GM12878 (cell line): Measurements from ENCODE around the gene NECAB2. TPM values are rescaled to one million over a fixed set of nuclear protein-coding genes. Genes with fewer than 3 reads are reported as not detected.

Source experiments
- ATAC-seq: fragments of 200-7000 bp; cut with Tn5 transposase; 3 replicates; pipeline ENCODE4 v1.9.1; 2020; ENCODE audit warnings: mild to moderate bottlenecking, moderate library complexity
- BruUV-seq: library from RNA; stranded (reverse); fragments of 400-500 nt; replicated peaks from 2 replicates; lab custom pipeline; 2021; lab: Mats Ljungman, UMichigan
- CTCF ChIA-PET: fragments of 300-600 bp; sonication (Branson Sonifier 250); formaldehyde crosslinking; extraction: SDS; loops from one replicate; lab custom pipeline; 2021; ENCODE audit warnings: inconsistent platforms; lab: Yijun Ruan, JAX
- POLR2A ChIA-PET: fragments of 350-600 bp; formaldehyde crosslinking; extraction: SDS; loops from one replicate; lab custom pipeline; 2021; ENCODE audit warnings: inconsistent platforms; lab: Charles Lee
- RAD21 ChIA-PET: fragments of 300-600 bp; sonication (Branson Sonifier 250); formaldehyde crosslinking; loops from one replicate; lab custom pipeline; 2023; ENCODE audit warnings: antibody characterized with exemption; ENCODE audit not compliant: unreplicated experiment; lab: Charles Lee
- SMC1A ChIA-PET: fragments of 300-600 bp; sonication (Branson Sonifier 250); formaldehyde crosslinking; loops from one replicate; lab custom pipeline; 2023; ENCODE audit not compliant: unreplicated experiment, uncharacterized antibody; lab: Charles Lee
- DNase-seq: peaks from one replicate; pipeline ENCODE4 v3.0.0-alpha.2; 2011; ENCODE audit warnings: low read depth, low spot score
- FAIRE-seq: peaks from 3 replicates; lab custom pipeline; 2011; peaks lifted over from hg19 to GRCh38; lab: Jason Lieb, UNC
- H2AFZ ChIP-seq: 2 replicates; pipeline ENCODE4 v1.6.0; 2011; ENCODE audit warnings: low read depth, low read length, control low read depth; ENCODE audit not compliant: control insufficient read depth
- H3K27ac ChIP-seq: 2 replicates; pipeline ENCODE4 v1.5.1; 2011; ENCODE audit warnings: control low read depth; ENCODE audit not compliant: control insufficient read depth, insufficient read depth
- H3K27me3 ChIP-seq, 2 experiments: replicated peaks in 1 of 2; 2 replicates each; pipeline versions ENCODE4 v1.6.0 to v1.6.1; 2011; ENCODE audit warnings: low read length in 1 of 2; ENCODE audit not compliant: control insufficient read depth in 2 of 2, insufficient read depth in 2 of 2
- H3K36me3 ChIP-seq, 2 experiments: 2 replicates each; pipeline ENCODE4 v1.5.1; 2011; ENCODE audit warnings: low read length in 1 of 2; ENCODE audit not compliant: control insufficient read depth in 2 of 2, insufficient read depth in 2 of 2
- H3K4me1 ChIP-seq: 2 replicates; pipeline ENCODE4 v1.6.1; 2011; ENCODE audit warnings: mild to moderate bottlenecking, low read length, moderate library complexity, mixed read lengths; ENCODE audit not compliant: control insufficient read depth, insufficient read depth
- H3K4me2 ChIP-seq: 2 replicates; pipeline ENCODE4 v1.6.0; 2011; ENCODE audit warnings: control low read depth; ENCODE audit not compliant: control insufficient read depth, insufficient read depth
- H3K4me3 ChIP-seq: fragments of 200-600 bp; sonication (generic); 2 replicates; pipeline ENCODE4 v1.5.1; 2016
- H3K79me2 ChIP-seq: 2 replicates; pipeline ENCODE4 v1.6.0; 2011; ENCODE audit warnings: low read length; ENCODE audit not compliant: control insufficient read depth, insufficient read depth
- H3K9ac ChIP-seq: 2 replicates; pipeline ENCODE4 v1.8.0; 2011; ENCODE audit warnings: low read length, control low read depth, mixed read lengths; ENCODE audit not compliant: control insufficient read depth, insufficient read depth
- H3K9me3 ChIP-seq: replicated peaks from 3 replicates; pipeline ENCODE4 v1.5.1; 2011; ENCODE audit warnings: mild to moderate bottlenecking, low read length; ENCODE audit not compliant: control insufficient read depth, insufficient read depth
- H4K20me1 ChIP-seq: 2 replicates; pipeline ENCODE4 v1.6.0; 2011; ENCODE audit not compliant: control insufficient read depth, insufficient read depth
- BCLAF1 ChIP-seq: fragments of 450-650 bp; IDR thresholded peaks from 2 replicates; pipeline ENCODE4 v1.6.1; 2017; ENCODE audit warnings: antibody characterized with exemption, mild to moderate bottlenecking, moderate library complexity
- CEBPB ChIP-seq, 2 experiments: fragments of 150-350 bp in 1 of 2; IDR thresholded peaks; 2 replicates each; pipeline ENCODE4 v1.6.1; 2012 to 2014; ENCODE audit warnings: low read depth in 2 of 2, low read length in 2 of 2, borderline replicate concordance in 1 of 2, inconsistent platforms in 1 of 2
- EED ChIP-seq: sonication (generic); IDR thresholded peaks from 2 replicates; pipeline ENCODE4 v1.6.1; 2016; ENCODE audit warnings: antibody characterized with exemption, low read depth
- FOS ChIP-seq: IDR thresholded peaks from 3 replicates; pipeline ENCODE4 v1.6.1; 2011; ENCODE audit warnings: borderline replicate concordance; ENCODE audit not compliant: insufficient read length; ENCODE audit errors: extremely low read depth
- FOXK2 ChIP-seq: fragments of 450-650 bp; IDR thresholded peaks from 2 replicates; pipeline ENCODE4 v1.6.1; 2017; ENCODE audit warnings: mild to moderate bottlenecking, moderate library complexity
- GATAD2B ChIP-seq: fragments of 450-650 bp; conservative IDR thresholded peaks from 2 replicates; pipeline ENCODE4 v1.6.1; 2017; ENCODE audit warnings: low read depth, mild to moderate bottlenecking, moderate library complexity
- MYB ChIP-seq: fragments of 150-350 bp; IDR thresholded peaks from 2 replicates; pipeline ENCODE4 v1.6.1; 2014; ENCODE audit warnings: mild to moderate bottlenecking, low read depth, low read length, borderline replicate concordance
- RB1 ChIP-seq: fragments of 450-650 bp; formaldehyde crosslinking; IDR thresholded peaks from 2 replicates; pipeline ENCODE4 v1.6.1; 2017; ENCODE audit warnings: mild to moderate bottlenecking, borderline replicate concordance
- TAF1 ChIP-seq: IDR thresholded peaks from 2 replicates; pipeline ENCODE4 v1.6.1; 2011; ENCODE audit warnings: mild to moderate bottlenecking, low read depth, low read length, borderline replicate concordance
- TARDBP ChIP-seq: IDR thresholded peaks from 2 replicates; pipeline ENCODE4 v1.6.1; 2016; ENCODE audit warnings: borderline replicate concordance
- TCF3 ChIP-seq: IDR thresholded peaks from 2 replicates; pipeline ENCODE4 v1.6.1; 2012; ENCODE audit warnings: low read depth, mild to moderate bottlenecking, low read length, borderline replicate concordance; ENCODE audit not compliant: insufficient read depth
- ZNF217 ChIP-seq: fragments of 450-650 bp; IDR thresholded peaks from 2 replicates; pipeline ENCODE4 v1.6.1; 2017; ENCODE audit warnings: antibody characterized with exemption, mild to moderate bottlenecking
- ZNF274 ChIP-seq: IDR thresholded peaks from one replicate; pipeline ENCODE4 v1.8.0; 2011; ENCODE audit not compliant: insufficient read length, insufficient read depth
- ZNF687 ChIP-seq: fragments of 450-650 bp; IDR thresholded peaks from 2 replicates; pipeline ENCODE4 v1.6.1; 2017; ENCODE audit warnings: mild to moderate bottlenecking, moderate library complexity
- ZZZ3 ChIP-seq: IDR thresholded peaks from 2 replicates; pipeline ENCODE4 v1.6.1; 2011; ENCODE audit warnings: low read depth; ENCODE audit not compliant: control insufficient read depth, insufficient read length
- WGBS: methylation state at CpG from one replicate; pipeline ENCODE4 v1.1.6; 2016; ENCODE audit warnings: low lambda C conversion rate; ENCODE audit not compliant: insufficient replicate concordance, insufficient coverage; ENCODE audit errors: missing lambda C conversion rate; 5-methylcytosine and 5-hydroxymethylcytosine counted together
- in situ Hi-C: fragments of 300-500 bp; cut with MboI; formaldehyde crosslinking; loops from 9 replicates; pipeline ENCODE4 v1.14.3; 2018; ENCODE audit warnings: mixed read lengths
- intact Hi-C: fragments of 100-400 bp; cut with micrococcal nuclease; formaldehyde crosslinking; loops from one replicate; pipeline ENCODE4 v1.14.2; 2022; ENCODE audit not compliant: unreplicated experiment
- polyA plus RNA-seq, 11 experiments: library from polyadenylated mRNA; depleted of rRNA in 4 of 11; unstranded in 6 of 11; stranded (reverse) in 5 of 11; fragments of >200 nt; fragmentation: Nextera tagmentation in 4 of 11; fragmentation: Illumina TruSeq in 1 of 11; extraction: Ambion mirVana in 4 of 11; extraction: Trizol in 1 of 11; gene quantifications; 1 replicate in 1 of 11; 2 replicates in 10 of 11; pipeline versions ENCODE4 v1.2.1 to v1.2.3, GENCODE V29; 2011 to 2016; ENCODE audit warnings: inconsistent platforms in 2 of 11, missing spikeins in 2 of 11, low read depth in 1 of 11
- total RNA-seq, 4 experiments: library from RNA; depleted of rRNA in 3 of 4; stranded (reverse); fragments of >200 nt in 3 of 4; fragmentation: Illumina TruSeq in 1 of 4; extraction: Trizol in 1 of 4; gene quantifications; 2 replicates each; pipeline versions ENCODE4 v1.2.1 to v1.2.3, GENCODE V29; 2013 to 2021

Gene NECAB2
- total and polyA plus RNA-seq, 10 of the 15 experiments (the other 5 are each of a cell fraction or from before 2014, with no cell fraction given): not detected

- intact Hi-C loops: no loop called here
- ChIA-PET RAD21 (no interaction called here), CTCF (no interaction called here), SMC1A (no interaction called here), POLR2A (no interaction called here)
- H4K20me1 ChIP-seq: no peaks in the 10 kb centered on the region
- no peak overlapping the region for H3K4me3 ChIP-seq
- no peaks in the 10 kb centered on the region for H3K9me3 ChIP-seq
- DNase-seq: no peak
- H3K4me2 ChIP-seq: no peak overlapping the region
- no peaks in the 10 kb centered on the region for H3K36me3 ChIP-seq
- no peak overlapping the region for H3K27ac ChIP-seq
- H3K4me1 ChIP-seq: no peaks in the 10 kb centered on the region
- no peak overlapping the region for H2AFZ ChIP-seq
- H3K27me3 ChIP-seq: no peaks in the 10 kb centered on the region; a peak in 1 of 4 replicates
- no TSS peak for BruUV-seq
- no peak for FAIRE-seq
- WGBS: 46% methylated on average over 12 of the region's 12 CpGs
- in situ Hi-C loops: no loop called here
- H3K79me2 ChIP-seq: no peaks in the 10 kb centered on the region
- no peak overlapping the region for H3K9ac ChIP-seq
- no peak for ATAC-seq
- TF ChIP-seq TARDBP (no peak), ZNF274 (no peak), FOXK2 (no peak), EED (no peak), ZNF217 (no peak), RB1 (no peak), CEBPB (IDR thresholded peaks at IDR 0.05; ENCODE audit: borderline replicate concordance in 1 of 2, low read depth in 2 of 2, low read length in 2 of 2) (no peak), TAF1 (no peak), MYB (no peak), BCLAF1 (no peak), TCF3 (no peak), GATAD2B (no peak), ZNF687 (no peak), ZZZ3 (no peak), FOS (no peak)
Measured at GRCh38 chr16:84034516-84034915, 66.5 kb downstream of the NECAB2 start.
